Stimulated activated naive CD8-positive, alpha-beta T cell treated with anti-CD3 and anti-CD28 coated beads, Interleukin-15, Interleukin-2, amounts not matched to agents 100 ng/mL and 50 ng/mL, for 24 hours (primary cell): ENCODE data around the gene TAS2R43.
"Not testable (repeated sequence)": the region's sequence is repeated elsewhere in the genome, so short reads cannot be mapped to it uniquely, and the experiment has no call there.

Experiments
- H3K27ac Mint-ChIP-seq: one replicate; pipeline ENCODE4 v1.8.0; 2021; ENCODE audit warnings: mild to moderate bottlenecking, mixed read lengths
- H3K27me3 Mint-ChIP-seq: one replicate; pipeline ENCODE4 v1.8.0; 2021; ENCODE audit warnings: mixed read lengths
- H3K36me3 Mint-ChIP-seq: one replicate; pipeline ENCODE4 v1.8.0; 2021; ENCODE audit warnings: low read depth, mixed read lengths
- H3K4me1 Mint-ChIP-seq: one replicate; pipeline ENCODE4 v1.8.0; 2021; ENCODE audit warnings: low read depth, mixed read lengths
- H3K4me3 Mint-ChIP-seq: one replicate; pipeline ENCODE4 v1.8.0; 2021; ENCODE audit warnings: mild to moderate bottlenecking, mixed read lengths
- H3K9me3 Mint-ChIP-seq: one replicate; pipeline ENCODE4 v1.8.0; 2021; ENCODE audit warnings: mixed read lengths

TAS2R43 gene

GRCh38 chr12:11092128-11092527 is at the start of gene TAS2R43:
Gene TAS2R43, minus strand, starts transcription at chr12:11092313. Its CDS starts 84 bp downstream, at chr12:11092229.
- no peaks in the 10 kb centered on the region for H3K9me3 Mint-ChIP-seq
- peaks cover 36% of the 10 kb centered on the region for H3K4me1 Mint-ChIP-seq
- H3K4me3 Mint-ChIP-seq, result no peak within 1 kb of the TSS
- peak within 1 kb of the TSS; percentile 40 for H3K27ac Mint-ChIP-seq
- peaks cover 48% of the 10 kb centered on the region for H3K36me3 Mint-ChIP-seq
- no peaks in the 10 kb centered on the region for H3K27me3 Mint-ChIP-seq

GRCh38 chr12:11136075-11136474 is 44.0 kb upstream of the TAS2R43 start:
- peaks cover 4% of the 10 kb centered on the region for H3K9me3 Mint-ChIP-seq
- no peak overlapping the region for H3K27ac Mint-ChIP-seq
- no peak overlapping the region for H3K4me3 Mint-ChIP-seq
- peaks cover 47% of the 10 kb centered on the region for H3K4me1 Mint-ChIP-seq
- no peaks in the 10 kb centered on the region for H3K27me3 Mint-ChIP-seq
- peaks cover 50% of the 10 kb centered on the region for H3K36me3 Mint-ChIP-seq

GRCh38 chr12:11134305-11134704 is 42.2 kb upstream of the TAS2R43 start, which contains the start of gene TAS2R30:
Gene TAS2R30, minus strand, starts transcription at chr12:11134644. Its CDS starts 400 bp downstream, at chr12:11134244.
- Mint-ChIP-seq H3K36me3 (peaks cover 40% of the 10 kb centered on the region), H3K27me3 (no peaks in the 10 kb centered on the region), H3K9me3 (no peaks in the 10 kb centered on the region), H3K27ac (no peak within 1 kb of the TSS), H3K4me1 (peaks cover 41% of the 10 kb centered on the region), H3K4me3 (no peak within 1 kb of the TSS)

GRCh38 chr12:11133816-11134215 is 41.7 kb upstream of the TAS2R43 start:
- no peaks in the 10 kb centered on the region for H3K27me3 Mint-ChIP-seq
- peaks cover 41% of the 10 kb centered on the region for H3K4me1 Mint-ChIP-seq
- H3K27ac Mint-ChIP-seq, result no peak overlapping the region
- H3K4me3 Mint-ChIP-seq, result no peak overlapping the region
- H3K9me3 Mint-ChIP-seq, result no peaks in the 10 kb centered on the region
- H3K36me3 Mint-ChIP-seq, result peaks cover 38% of the 10 kb centered on the region

GRCh38 chr12:11133162-11133561 is 41.0 kb upstream of the TAS2R43 start:
- Mint-ChIP-seq H3K9me3 (no peaks in the 10 kb centered on the region), H3K36me3 (peaks cover 45% of the 10 kb centered on the region), H3K4me1 (peaks cover 41% of the 10 kb centered on the region), H3K4me3 (no peak overlapping the region), H3K27me3 (no peaks in the 10 kb centered on the region), H3K27ac (no peak overlapping the region)

GRCh38 chr12:11130999-11131398 is 38.9 kb upstream of the TAS2R43 start:
- Mint-ChIP-seq H3K27ac (no peak overlapping the region), H3K9me3 (peaks cover 3% of the 10 kb centered on the region), H3K4me3 (no peak overlapping the region), H3K27me3 (no peaks in the 10 kb centered on the region), H3K4me1 (peaks cover 28% of the 10 kb centered on the region), H3K36me3 (peaks cover 49% of the 10 kb centered on the region)

GRCh38 chr12:11130382-11130781 is 38.3 kb upstream of the TAS2R43 start:
- peaks cover 50% of the 10 kb centered on the region for H3K36me3 Mint-ChIP-seq
- H3K4me3 Mint-ChIP-seq, result no peak overlapping the region
- H3K27ac Mint-ChIP-seq, result no peak overlapping the region
- peaks cover 22% of the 10 kb centered on the region for H3K4me1 Mint-ChIP-seq
- H3K27me3 Mint-ChIP-seq, result no peaks in the 10 kb centered on the region
- peaks cover 3% of the 10 kb centered on the region for H3K9me3 Mint-ChIP-seq

GRCh38 chr12:11114130-11114529 is 22.0 kb upstream of the TAS2R43 start:
- peaks cover 49% of the 10 kb centered on the region for H3K4me1 Mint-ChIP-seq
- H3K36me3 Mint-ChIP-seq, result peaks cover 98% of the 10 kb centered on the region
- not testable (repeated sequence) for H3K27me3 Mint-ChIP-seq, H3K27ac Mint-ChIP-seq, H3K4me3 Mint-ChIP-seq
- H3K9me3 Mint-ChIP-seq, result peaks cover 35% of the 10 kb centered on the region

- H3K4me3 Mint-ChIP-seq, result not testable (repeated sequence)
- H3K4me1 Mint-ChIP-seq, result peaks cover 48% of the 10 kb centered on the region
These were observed 19.1 kb upstream of the TAS2R43 start for GRCh38 chr12:11111213-11111612.

GRCh38 chr12:11108862-11109261 is 16.7 kb upstream of the TAS2R43 start:
- H3K9me3 Mint-ChIP-seq, result peaks cover 40% of the 10 kb centered on the region
- peaks cover 88% of the 10 kb centered on the region for H3K36me3 Mint-ChIP-seq
- H3K4me3 Mint-ChIP-seq, result no peak overlapping the region
- H3K4me1 Mint-ChIP-seq, result peaks cover 40% of the 10 kb centered on the region
- no peak overlapping the region for H3K27ac Mint-ChIP-seq
- H3K27me3 Mint-ChIP-seq, result no peaks in the 10 kb centered on the region

More at GRCh38 chr12:11111213-11111612, 19.1 kb upstream of the TAS2R43 start:
- Mint-ChIP-seq H3K36me3 (peaks cover 95% of the 10 kb centered on the region), H3K9me3 (peaks cover 39% of the 10 kb centered on the region)
- not testable (repeated sequence) for H3K27ac Mint-ChIP-seq, H3K27me3 Mint-ChIP-seq

GRCh38 chr12:11107719-11108118 is 15.6 kb upstream of the TAS2R43 start:
- H3K27me3 Mint-ChIP-seq, result no peaks in the 10 kb centered on the region
- peaks cover 38% of the 10 kb centered on the region for H3K9me3 Mint-ChIP-seq
- peaks cover 36% of the 10 kb centered on the region for H3K4me1 Mint-ChIP-seq
- peaks cover 86% of the 10 kb centered on the region for H3K36me3 Mint-ChIP-seq
- H3K27ac Mint-ChIP-seq, result no peak overlapping the region
- H3K4me3 Mint-ChIP-seq, result no peak overlapping the region

GRCh38 chr12:11106288-11106687 is 14.2 kb upstream of the TAS2R43 start:
- Mint-ChIP-seq H3K4me3 (no peak overlapping the region), H3K36me3 (peaks cover 83% of the 10 kb centered on the region), H3K27ac (no peak overlapping the region), H3K9me3 (peaks cover 29% of the 10 kb centered on the region), H3K4me1 (peaks cover 30% of the 10 kb centered on the region), H3K27me3 (no peaks in the 10 kb centered on the region)

- no peak overlapping the region for H3K27ac Mint-ChIP-seq
- no peak overlapping the region for H3K4me3 Mint-ChIP-seq
- peaks cover 24% of the 10 kb centered on the region for H3K9me3 Mint-ChIP-seq
- H3K36me3 Mint-ChIP-seq, result peaks cover 79% of the 10 kb centered on the region
- no peaks in the 10 kb centered on the region for H3K27me3 Mint-ChIP-seq
- H3K4me1 Mint-ChIP-seq, result peaks cover 22% of the 10 kb centered on the region
These were observed 13.4 kb upstream of the TAS2R43 start for GRCh38 chr12:11105546-11105945.

- not testable (repeated sequence) for H3K9me3 Mint-ChIP-seq, H3K4me3 Mint-ChIP-seq, H3K27ac Mint-ChIP-seq, H3K27me3 Mint-ChIP-seq
- Mint-ChIP-seq H3K4me1 (peaks cover 35% of the 10 kb centered on the region), H3K36me3 (peaks cover 55% of the 10 kb centered on the region)
These were observed 2.8 kb upstream of the TAS2R43 start for GRCh38 chr12:11094910-11095309.

- Mint-ChIP-seq H3K27me3 (no peaks in the 10 kb centered on the region), H3K36me3 (peaks cover 45% of the 10 kb centered on the region), H3K4me1 (peaks cover 43% of the 10 kb centered on the region), H3K9me3 (no peaks in the 10 kb centered on the region), H3K27ac (no peak overlapping the region), H3K4me3 (no peak overlapping the region)
These were observed 2.9 kb downstream of the TAS2R43 start for GRCh38 chr12:11089246-11089645.

GRCh38 chr12:11085419-11085818 is 6.7 kb downstream of the TAS2R43 start:
- Mint-ChIP-seq H3K36me3 (peaks cover 44% of the 10 kb centered on the region), H3K9me3 (peaks cover 13% of the 10 kb centered on the region), H3K27ac (peak overlapping the region; percentile 63), H3K4me3 (peak overlapping the region; percentile 18), H3K27me3 (no peaks in the 10 kb centered on the region), H3K4me1 (peaks cover 27% of the 10 kb centered on the region)
